H1 (cell line): ENCODE results near the gene TNNT1. TPM values are rescaled to one million over a fixed set of nuclear protein-coding genes. Genes with fewer than 3 reads are reported as not detected.

Experiments
- CTCF ChIA-PET: fragments of 300-600 bp; sonication (Branson Sonifier 250); formaldehyde crosslinking; loops from one replicate; lab custom pipeline; 2021; ENCODE audit not compliant: partially characterized antibody; lab: Charles Lee
- POLR2A ChIA-PET: fragments of 300-600 bp; sonication (Branson Sonifier 250); formaldehyde crosslinking; loops from one replicate; lab custom pipeline; 2021; ENCODE audit warnings: inconsistent platforms; ENCODE audit not compliant: partially characterized antibody; lab: Charles Lee
- DNase-seq, 2 experiments: peaks; one replicate each; pipeline versions ENCODE4 v3.0.0 to v3.0.0-alpha.2; 2010 to 2022; ENCODE audit warnings: low spot score in 2 of 2, low read depth in 1 of 2, mixed read lengths in 1 of 2
- FAIRE-seq: peaks from 2 replicates; lab custom pipeline; 2011; peaks lifted over from hg19 to GRCh38; lab: Jason Lieb, UNC
- H2AFZ ChIP-seq: 2 replicates; pipeline ENCODE4 v1.8.1; 2012; ENCODE audit warnings: low read length, inconsistent platforms
- H2AK5ac ChIP-seq: 2 replicates; pipeline ENCODE4 v1.6.1; 2013; ENCODE audit warnings: low read depth, low read length
- H2BK120ac ChIP-seq: replicated peaks from 2 replicates; pipeline ENCODE3; 2013; ENCODE audit warnings: low read depth, low read length, inconsistent platforms
- H2BK12ac ChIP-seq: 2 replicates; pipeline ENCODE4 v1.6.1; 2013; ENCODE audit warnings: low read depth, low read length
- H2BK15ac ChIP-seq: 2 replicates; pipeline ENCODE4 v1.6.1; 2013; ENCODE audit warnings: low read length
- H2BK20ac ChIP-seq: 2 replicates; pipeline ENCODE4 v1.6.1; 2013; ENCODE audit warnings: low read length
- H2BK5ac ChIP-seq: 2 replicates; pipeline ENCODE4 v1.6.1; 2013; ENCODE audit warnings: low read depth, low read length
- H3K14ac ChIP-seq: 2 replicates; pipeline ENCODE4 v1.6.1; 2013; ENCODE audit warnings: inconsistent platforms; ENCODE audit not compliant: insufficient read length
- H3K18ac ChIP-seq: 2 replicates; pipeline ENCODE4 v1.6.1; 2013; ENCODE audit warnings: low read length; ENCODE audit errors: extremely low read depth
- H3K23ac ChIP-seq: 2 replicates; pipeline ENCODE4 v1.6.1; 2013; ENCODE audit warnings: inconsistent platforms; ENCODE audit not compliant: insufficient read length
- H3K23me2 ChIP-seq: 2 replicates; pipeline ENCODE4 v1.6.1; 2013; ENCODE audit warnings: low read depth, low read length
- H3K27ac ChIP-seq: 2 replicates; pipeline ENCODE4 v1.6.1; 2011; ENCODE audit warnings: low read depth, low read length, inconsistent platforms
- H3K27me3 ChIP-seq, 4 experiments: replicated peaks in 1 of 4; 1 replicate in 1 of 4; 2 replicates in 3 of 4; pipeline versions ENCODE4 v1.6.1 to v1.8.1; 2011 to 2013; ENCODE audit warnings: low read length in 3 of 4, mild to moderate bottlenecking in 3 of 4, inconsistent platforms in 2 of 4, mixed read lengths in 2 of 4, moderate library complexity in 1 of 4; ENCODE audit not compliant: control insufficient read depth in 3 of 4, insufficient read depth in 3 of 4; ENCODE audit errors: extremely low read depth in 1 of 4
- H3K36me3 ChIP-seq, 4 experiments: 2 replicates each; pipeline versions ENCODE4 v1.6.1 to v1.8.1; 2011 to 2013; ENCODE audit warnings: mild to moderate bottlenecking in 4 of 4, low read length in 3 of 4, moderate library complexity in 2 of 4, control low read depth in 1 of 4, inconsistent platforms in 1 of 4; ENCODE audit not compliant: insufficient read depth in 4 of 4, control insufficient read depth in 2 of 4
- H3K4ac ChIP-seq: replicated peaks from 2 replicates; pipeline ENCODE3; 2013; ENCODE audit warnings: low read length, low read depth, mixed read lengths, inconsistent platforms; ENCODE audit not compliant: insufficient read length
- H3K4me1 ChIP-seq, 4 experiments: replicated peaks in 1 of 4; 1 replicate in 1 of 4; 2 replicates in 3 of 4; pipeline versions ENCODE4 v1.6.1 to v1.8.1; 2011 to 2013; ENCODE audit warnings: low read length in 3 of 4, inconsistent platforms in 2 of 4, mixed read lengths in 1 of 4; ENCODE audit not compliant: insufficient read depth in 4 of 4, control insufficient read depth in 3 of 4
- H3K4me2 ChIP-seq, 2 experiments: 2 replicates each; pipeline versions ENCODE4 v1.6.1 to v1.8.1; 2011 to 2013; ENCODE audit warnings: low read depth in 2 of 2, low read length in 2 of 2, control low read depth in 1 of 2, inconsistent platforms in 1 of 2, mild to moderate bottlenecking in 1 of 2; ENCODE audit not compliant: insufficient read depth in 1 of 2
- H3K4me3 ChIP-seq, 4 experiments: fragments of 200-600, 300-600 bp in 1 of 4; sonication (generic), shearing (Covaris generic), sonication (Bioruptor Twin) in 1 of 4; 2 replicates each; pipeline versions ENCODE4 v1.5.1 to v1.8.1; 2011 to 2016; ENCODE audit warnings: low read length in 4 of 4, low read depth in 3 of 4, control low read depth in 2 of 4, inconsistent platforms in 2 of 4, mild to moderate bottlenecking in 2 of 4, mixed read lengths in 1 of 4, moderate library complexity in 1 of 4; ENCODE audit not compliant: insufficient read depth in 2 of 4; ENCODE audit errors: extremely low read depth in 1 of 4
- H3K56ac ChIP-seq: replicated peaks from 2 replicates; pipeline ENCODE3; 2013; ENCODE audit warnings: low read depth, mild to moderate bottlenecking, mixed read lengths, low read length, inconsistent platforms; ENCODE audit not compliant: insufficient read length
- H3K79me1 ChIP-seq: 2 replicates; pipeline ENCODE4 v1.6.1; 2013; ENCODE audit warnings: low read depth, low read length, control low read depth
- H3K79me2 ChIP-seq, 2 experiments: 2 replicates each; pipeline versions ENCODE4 v1.6.1 to v1.8.1; 2012 to 2013; ENCODE audit warnings: low read length in 2 of 2, mild to moderate bottlenecking in 2 of 2, inconsistent platforms in 1 of 2; ENCODE audit not compliant: insufficient read depth in 2 of 2, control insufficient read depth in 1 of 2
- H3K9ac ChIP-seq, 4 experiments: replicated peaks in 1 of 4; 1 replicate in 1 of 4; 2 replicates in 3 of 4; pipeline versions ENCODE4 v1.6.1 to v1.8.1; 2011 to 2013; ENCODE audit warnings: low read depth in 3 of 4, low read length in 3 of 4, control low read depth in 2 of 4, mild to moderate bottlenecking in 2 of 4, moderate library complexity in 2 of 4, inconsistent platforms in 1 of 4; ENCODE audit errors: extremely low read depth in 1 of 4
- H3K9me3 ChIP-seq, 2 experiments: 2 replicates each; pipeline versions ENCODE4 v1.6.1 to v1.8.1; 2012 to 2013; ENCODE audit warnings: mild to moderate bottlenecking in 2 of 2, moderate library complexity in 2 of 2, control low read depth in 1 of 2, inconsistent platforms in 1 of 2, low read depth in 1 of 2, low read length in 1 of 2, mixed read lengths in 1 of 2; ENCODE audit not compliant: insufficient read depth in 2 of 2
- H4K20me1 ChIP-seq, 2 experiments: replicated peaks in 1 of 2; 2 replicates each; pipeline versions ENCODE3 to v1.8.1; 2011 to 2013; ENCODE audit warnings: inconsistent platforms in 2 of 2, low read length in 2 of 2, mild to moderate bottlenecking in 1 of 2; ENCODE audit not compliant: insufficient read depth in 2 of 2, control insufficient read depth in 1 of 2
- H4K5ac ChIP-seq: 2 replicates; pipeline ENCODE4 v1.6.1; 2013; ENCODE audit warnings: low read length, low read depth, mixed read lengths, inconsistent platforms; ENCODE audit not compliant: insufficient read length
- H4K8ac ChIP-seq: 2 replicates; pipeline ENCODE4 v1.8.0; 2013; ENCODE audit warnings: mild to moderate bottlenecking, moderate library complexity, low read length, inconsistent platforms; ENCODE audit not compliant: insufficient read depth; ENCODE audit errors: extremely low read depth
- H4K91ac ChIP-seq: replicated peaks from 2 replicates; pipeline ENCODE3; 2013; ENCODE audit warnings: low read length, mixed read lengths, inconsistent platforms; ENCODE audit not compliant: insufficient read length
- POLR2AphosphoS5 ChIP-seq: IDR thresholded peaks from 2 replicates; pipeline ENCODE4 v1.6.1; 2011; ENCODE audit warnings: low read depth, low read length
- POU5F1 ChIP-seq: IDR thresholded peaks from 2 replicates; pipeline ENCODE4 v1.6.1; 2011; ENCODE audit warnings: low read depth, mild to moderate bottlenecking, low read length, moderate library complexity
- SIX5 ChIP-seq: IDR thresholded peaks from 2 replicates; pipeline ENCODE4 v1.6.1; 2011; ENCODE audit warnings: mild to moderate bottlenecking, low read depth, low read length
- WGBS, 2 experiments: shearing (Covaris generic) in 1 of 2; methylation state at CpG; one replicate each; pipeline versions ENCODE4 v1.1.6 to v1.1.7; 2013 to 2015; ENCODE audit warnings: low lambda C conversion rate in 2 of 2, mixed read lengths in 2 of 2, inconsistent platforms in 1 of 2, low coverage in 1 of 2, missing lambda C conversion rate in 1 of 2; ENCODE audit not compliant: insufficient replicate concordance in 2 of 2, insufficient coverage in 1 of 2, insufficient read length in 1 of 2; ENCODE audit errors: extremely low coverage in 1 of 2, missing lambda C conversion rate in 1 of 2; 5-methylcytosine and 5-hydroxymethylcytosine counted together
- polyA plus RNA-seq, 7 experiments: library from polyadenylated mRNA; depleted of rRNA in 3 of 7; stranded (reverse) in 5 of 7; unstranded in 2 of 7; fragments of >200 nt in 5 of 7; fragments of 200-250 nt in 2 of 7; gene quantifications; 1 replicate in 5 of 7; 2 replicates in 1 of 7; 4 replicates in 1 of 7; pipeline versions ENCODE4 v1.2.1 to v1.2.3, GENCODE V29; 2011 to 2013; ENCODE audit warnings: missing spikeins in 2 of 7, mixed read lengths in 2 of 7
- total RNA-seq: library from RNA; stranded (reverse); fragmentation: NEBNext Ultra II Directional; extraction: Animal tissue kit (Norgen Biotek cat#: 25700); gene quantifications from 2 replicates; pipeline ENCODE4 v1.2.1, GENCODE V29; 2021

Gene TNNT1
- total and polyA plus RNA-seq, 2 of the 8 experiments (the other 6 are each of a cell fraction or from before 2014, with no cell fraction given): 69.6 to 107 TPM

GRCh38 chr19:55186080-55186479, 37.1 kb upstream of the TNNT1 start:
- H3K4ac ChIP-seq: no peak overlapping the region
- no peak overlapping the region for H3K4me2 ChIP-seq
- peaks cover 0 to 15% (median 7%) of the 10 kb centered on the region in 4 experiments; a peak in 5 of 7 replicates for H3K27me3 ChIP-seq
- TF ChIP-seq SIX5 (no peak), POLR2AphosphoS5 (no peak), POU5F1 (no peak)

More at GRCh38 chr19:55186080-55186479, 37.1 kb upstream of the TNNT1 start:
- H4K8ac ChIP-seq: no peak overlapping the region
- no peak overlapping the region for H3K14ac ChIP-seq
- no peak overlapping the region for H2BK15ac ChIP-seq
- ChIA-PET POLR2A (no interaction called here), CTCF (interaction anchor here (2.1 kb wide), 1 partner anchor 21 kb away, joined by 5 read pairs; no protein-coding TSS in a partner anchor)
- H3K23me2 ChIP-seq: no peaks in the 10 kb centered on the region
- H2BK12ac ChIP-seq: no peak overlapping the region
- H3K56ac ChIP-seq: no peak overlapping the region
- no peak overlapping the region for H3K18ac ChIP-seq
- no peaks in the 10 kb centered on the region for H3K9me3 ChIP-seq
- H3K27ac ChIP-seq: no peak overlapping the region
- H2BK120ac ChIP-seq: no peak overlapping the region
- no peaks in the 10 kb centered on the region for H3K36me3 ChIP-seq
- no peak overlapping the region for H4K5ac ChIP-seq
- H2BK5ac ChIP-seq: no peak overlapping the region
- H2BK20ac ChIP-seq: no peak overlapping the region
- no peak overlapping the region for H3K23ac ChIP-seq
- no peak for FAIRE-seq
- no peaks in the 10 kb centered on the region for H3K79me1 ChIP-seq
- WGBS, 2 experiments: 81% methylated on average over 12 of the region's 12 CpGs; no CpG with 5 or more reads in 1 of the 2 experiments
- no peak for DNase-seq
- no peak overlapping the region for H4K91ac ChIP-seq
- no peak overlapping the region for H2AFZ ChIP-seq
- H4K20me1 ChIP-seq: peaks cover 0 to 4% of the 10 kb centered on the region in 2 experiments
- no peak overlapping the region for H3K4me3 ChIP-seq
- H3K79me2 ChIP-seq: no peaks in the 10 kb centered on the region
- no peak overlapping the region for H3K9ac ChIP-seq
- no peak overlapping the region for H2AK5ac ChIP-seq
- no peaks in the 10 kb centered on the region for H3K4me1 ChIP-seq
